WTC11 (cell line): ENCODE results near the gene PRKN. TPM values are rescaled to one million over a fixed set of nuclear protein-coding genes. Genes with fewer than 3 reads are reported as not detected.

Experiments
- ATAC-seq: fragments of 200-7000 bp; cut with Tn5 transposase; 2 replicates; pipeline ENCODE4 v1.10.0; 2021; ENCODE audit warnings: mild to moderate bottlenecking, moderate library complexity
- CTCF ChIA-PET: fragments of 300-600 bp; sonication (Branson Sonifier 250); formaldehyde crosslinking; loops from one replicate; lab custom pipeline; 2021; ENCODE audit warnings: antibody characterized with exemption; lab: Charles Lee
- POLR2A ChIA-PET: fragments of 350-600 bp; sonication (Branson Sonifier 250); formaldehyde crosslinking; loops from one replicate; lab custom pipeline; 2021; ENCODE audit warnings: antibody characterized with exemption; lab: Charles Lee
- DNase-seq: peaks from one replicate; pipeline ENCODE4 v3.0.0; 2021; ENCODE audit warnings: low spot score
- H3K27ac Mint-ChIP-seq: 2 replicates; pipeline ENCODE4 v1.8.0; 2021; ENCODE audit warnings: mixed read lengths
- H3K27me3 Mint-ChIP-seq: 2 replicates; pipeline ENCODE4 v1.8.0; 2021; ENCODE audit warnings: low read depth, mild to moderate bottlenecking, moderate library complexity, mixed read lengths
- H3K36me3 Mint-ChIP-seq: 2 replicates; pipeline ENCODE4 v1.8.0; 2021; ENCODE audit warnings: mixed read lengths
- H3K4me1 Mint-ChIP-seq: 2 replicates; pipeline ENCODE4 v1.8.0; 2022; ENCODE audit warnings: mixed read lengths
- H3K4me3 Mint-ChIP-seq: 2 replicates; pipeline ENCODE4 v1.8.0; 2021; ENCODE audit warnings: mild to moderate bottlenecking, moderate library complexity, mixed read lengths
- H3K9me3 Mint-ChIP-seq: 2 replicates; pipeline ENCODE4 v1.8.0; 2021; ENCODE audit warnings: mixed read lengths
- JAZF1 ChIP-seq: fragments of 250-450 bp; sonication (Bioruptor Pico); IDR thresholded peaks from 2 replicates; pipeline ENCODE4 v1.9.0; 2021; ENCODE audit warnings: moderate library complexity, mild to moderate bottlenecking, inconsistent platforms
- MYBL2 ChIP-seq: sonication (generic); formaldehyde crosslinking; IDR thresholded peaks from 2 replicates; pipeline ENCODE4 v1.8.1; 2023; ENCODE audit warnings: mild to moderate bottlenecking, moderate library complexity, missing genetic modification reagents
- NFATC4 ChIP-seq: fragments of 250-450 bp; sonication (Bioruptor Pico); IDR thresholded peaks from 2 replicates; pipeline ENCODE4 v1.9.0; 2021; ENCODE audit warnings: mild to moderate bottlenecking
- NR1H2 ChIP-seq: sonication (generic); formaldehyde crosslinking; IDR thresholded peaks from 2 replicates; pipeline ENCODE4 v1.9.0; 2021; ENCODE audit warnings: mild to moderate bottlenecking, moderate library complexity, missing genetic modification reagents
- NR3C1 ChIP-seq: sonication (generic); formaldehyde crosslinking; conservative IDR thresholded peaks from 2 replicates; pipeline ENCODE4 v1.8.1; 2023; ENCODE audit warnings: low read depth, mild to moderate bottlenecking, missing genetic modification reagents
- RELA ChIP-seq: sonication (generic); formaldehyde crosslinking; IDR thresholded peaks from 2 replicates; pipeline ENCODE4 v1.8.1; 2022; ENCODE audit warnings: missing genetic modification reagents, mild to moderate bottlenecking, borderline replicate concordance
- ZNF121 ChIP-seq: sonication (generic); formaldehyde crosslinking; IDR thresholded peaks from 2 replicates; pipeline ENCODE4 v1.8.0; 2023; ENCODE audit warnings: missing genetic modification reagents
- ZNF416 ChIP-seq: fragments of 250-450 bp; sonication (Bioruptor Pico); IDR thresholded peaks from 2 replicates; pipeline ENCODE4 v1.9.0; 2021; ENCODE audit warnings: mild to moderate bottlenecking, inconsistent platforms
- ZNF423 ChIP-seq: fragments of 250-450 bp; sonication (Bioruptor Pico); IDR thresholded peaks from 2 replicates; pipeline ENCODE4 v2.1.2; 2022; ENCODE audit warnings: mild to moderate bottlenecking, moderate library complexity
- total RNA-seq: library from RNA; stranded (reverse); gene quantifications from 3 replicates; pipeline ENCODE4 v1.2.3, GENCODE V29; 2021
- TF ChIP-seq, protein P1 (sequence below): fragments of 250-450 bp; sonication (Bioruptor Pico); IDR thresholded peaks from 2 replicates; pipeline ENCODE4 v1.9.0; 2021; ENCODE audit warnings: mild to moderate bottlenecking
- TF ChIP-seq, protein P2 (sequence below): fragments of 250-450 bp; sonication (Bioruptor Pico); IDR thresholded peaks from 2 replicates; pipeline ENCODE4 v1.9.0; 2021; ENCODE audit warnings: moderate library complexity, mild to moderate bottlenecking, inconsistent platforms, borderline replicate concordance
- TF ChIP-seq, protein P3 (sequence below): fragments of 250-450 bp; sonication (Bioruptor Pico); IDR thresholded peaks from 2 replicates; pipeline ENCODE4 v1.9.0; 2021; ENCODE audit warnings: mild to moderate bottlenecking
- TF ChIP-seq, protein P4 (sequence below): sonication (generic); formaldehyde crosslinking; IDR thresholded peaks from 2 replicates; pipeline ENCODE4 v1.8.0; 2022; ENCODE audit warnings: mild to moderate bottlenecking, missing genetic modification reagents
- TF ChIP-seq, protein P5 (sequence below): sonication (generic); formaldehyde crosslinking; IDR thresholded peaks from 2 replicates; pipeline ENCODE4 v1.8.0; 2023; ENCODE audit warnings: missing genetic modification reagents
- TF ChIP-seq, protein P6 (sequence below): fragments of 250-450 bp; sonication (Bioruptor Pico); IDR thresholded peaks from 2 replicates; pipeline ENCODE4 v1.9.0; 2021; ENCODE audit warnings: mild to moderate bottlenecking, borderline replicate concordance
- TF ChIP-seq, protein P7 (sequence below): sonication (generic); formaldehyde crosslinking; IDR thresholded peaks from 2 replicates; pipeline ENCODE4 v1.8.0; 2022; ENCODE audit warnings: mild to moderate bottlenecking, missing genetic modification reagents
- TF ChIP-seq, protein P8 (sequence below): sonication (generic); formaldehyde crosslinking; IDR thresholded peaks from 2 replicates; pipeline ENCODE4 v1.8.0; 2022; ENCODE audit warnings: mild to moderate bottlenecking, missing genetic modification reagents

Gene PRKN
- total RNA-seq, 1 experiment from 2014 or later: 0.59 TPM

DNA sequence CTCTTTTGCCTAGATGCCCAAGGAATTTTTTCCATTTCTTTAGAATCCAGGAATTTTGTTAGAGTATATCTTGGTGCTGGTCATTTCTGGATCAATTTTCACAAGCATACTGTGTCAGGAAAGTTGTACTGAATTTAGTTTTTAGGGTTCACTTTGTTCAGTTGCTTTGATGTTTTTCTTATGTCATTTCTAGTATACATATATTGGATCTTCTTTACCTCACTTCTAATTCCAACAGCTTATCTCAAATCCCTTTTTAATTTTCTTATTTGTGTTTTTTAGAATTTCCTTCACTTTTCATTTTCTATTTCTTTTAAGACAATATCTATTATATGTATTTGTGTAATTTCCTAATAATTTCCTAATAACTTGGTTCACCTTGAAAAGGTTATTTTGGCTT is 1172.7 kb downstream of the PRKN start:
- DNase-seq: no peak
- ATAC-seq: no peak
- H3K4me1 Mint-ChIP-seq: peaks cover 5% of the 10 kb centered on the region
- H3K4me3 Mint-ChIP-seq: no peak overlapping the region
- TF ChIP-seq NFATC4 (CRISPR knock-in tag) (no peak), NR3C1 (CRISPR knock-in tag) (no peak)
- POLR2A ChIA-PET: no interaction called here
- no peaks in the 10 kb centered on the region for H3K27me3 Mint-ChIP-seq
- H3K27ac Mint-ChIP-seq: no peak overlapping the region
- H3K36me3 Mint-ChIP-seq: peaks cover 16% of the 10 kb centered on the region
- CTCF ChIA-PET: no interaction called here
- peaks cover 34% of the 10 kb centered on the region for H3K9me3 Mint-ChIP-seq

DNA sequence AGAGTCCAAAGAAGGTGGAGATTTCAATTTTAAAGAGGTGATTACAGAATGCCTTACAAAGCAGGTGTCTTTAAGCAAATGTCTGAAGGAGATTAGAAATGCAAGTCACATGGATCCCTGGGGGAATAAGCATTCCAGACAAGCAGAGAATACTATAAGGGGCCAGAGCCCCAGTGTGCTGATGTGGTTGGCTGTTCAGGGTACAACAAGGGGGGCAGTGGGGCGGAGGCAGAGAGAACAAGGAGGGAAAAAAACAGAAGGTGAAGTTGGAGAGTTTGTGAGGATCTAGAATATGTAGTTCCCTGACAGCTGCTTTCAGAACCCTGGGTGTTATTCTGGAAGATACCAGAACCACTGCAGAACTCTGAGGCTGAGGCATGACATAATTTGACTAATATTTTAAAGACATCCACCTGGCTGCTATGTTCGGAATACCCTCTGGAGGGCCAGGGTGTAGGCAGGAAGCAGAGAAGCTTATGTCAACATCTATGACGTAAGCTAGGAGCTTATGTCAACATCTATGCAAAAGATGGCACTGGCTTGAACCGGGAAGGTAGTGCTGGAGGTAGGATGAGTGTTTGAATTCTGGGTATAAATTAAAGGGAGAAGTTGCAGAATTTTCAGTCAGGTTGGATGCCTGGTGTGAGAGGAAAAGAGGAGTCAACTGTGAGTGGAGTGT is 1177.5 kb downstream of the PRKN start:
- H3K4me3 Mint-ChIP-seq: no peak overlapping the region
- DNase-seq (no peak), ATAC-seq (peak; percentile 72)
- H3K4me1 Mint-ChIP-seq: peaks cover 26% of the 10 kb centered on the region
- TF ChIP-seq, protein P1, sequence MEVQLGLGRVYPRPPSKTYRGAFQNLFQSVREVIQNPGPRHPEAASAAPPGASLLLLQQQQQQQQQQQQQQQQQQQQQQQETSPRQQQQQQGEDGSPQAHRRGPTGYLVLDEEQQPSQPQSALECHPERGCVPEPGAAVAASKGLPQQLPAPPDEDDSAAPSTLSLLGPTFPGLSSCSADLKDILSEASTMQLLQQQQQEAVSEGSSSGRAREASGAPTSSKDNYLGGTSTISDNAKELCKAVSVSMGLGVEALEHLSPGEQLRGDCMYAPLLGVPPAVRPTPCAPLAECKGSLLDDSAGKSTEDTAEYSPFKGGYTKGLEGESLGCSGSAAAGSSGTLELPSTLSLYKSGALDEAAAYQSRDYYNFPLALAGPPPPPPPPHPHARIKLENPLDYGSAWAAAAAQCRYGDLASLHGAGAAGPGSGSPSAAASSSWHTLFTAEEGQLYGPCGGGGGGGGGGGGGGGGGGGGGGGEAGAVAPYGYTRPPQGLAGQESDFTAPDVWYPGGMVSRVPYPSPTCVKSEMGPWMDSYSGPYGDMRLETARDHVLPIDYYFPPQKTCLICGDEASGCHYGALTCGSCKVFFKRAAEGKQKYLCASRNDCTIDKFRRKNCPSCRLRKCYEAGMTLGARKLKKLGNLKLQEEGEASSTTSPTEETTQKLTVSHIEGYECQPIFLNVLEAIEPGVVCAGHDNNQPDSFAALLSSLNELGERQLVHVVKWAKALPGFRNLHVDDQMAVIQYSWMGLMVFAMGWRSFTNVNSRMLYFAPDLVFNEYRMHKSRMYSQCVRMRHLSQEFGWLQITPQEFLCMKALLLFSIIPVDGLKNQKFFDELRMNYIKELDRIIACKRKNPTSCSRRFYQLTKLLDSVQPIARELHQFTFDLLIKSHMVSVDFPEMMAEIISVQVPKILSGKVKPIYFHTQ (CRISPR knock-in tag): no peak
- no peak for TF ChIP-seq ZNF423 (CRISPR knock-in tag)
- TF ChIP-seq JAZF1 (CRISPR knock-in tag): no peak
- TF ChIP-seq, protein P2, sequence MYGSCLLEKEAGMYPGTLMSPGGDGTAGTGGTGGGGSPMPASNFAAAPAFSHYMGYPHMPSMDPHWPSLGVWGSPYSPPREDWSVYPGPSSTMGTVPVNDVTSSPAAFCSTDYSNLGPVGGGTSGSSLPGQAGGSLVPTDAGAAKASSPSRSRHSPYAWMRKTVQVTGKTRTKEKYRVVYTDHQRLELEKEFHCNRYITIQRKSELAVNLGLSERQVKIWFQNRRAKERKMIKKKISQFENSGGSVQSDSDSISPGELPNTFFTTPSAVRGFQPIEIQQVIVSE (CRISPR knock-in tag): no peak
- TF ChIP-seq ZNF416 (CRISPR knock-in tag): no peak
- no peak for TF ChIP-seq NR3C1 (CRISPR knock-in tag)
- no peak for TF ChIP-seq RELA (CRISPR knock-in tag)
- TF ChIP-seq NR1H2 (CRISPR knock-in tag): no peak
- TF ChIP-seq, protein P3, sequence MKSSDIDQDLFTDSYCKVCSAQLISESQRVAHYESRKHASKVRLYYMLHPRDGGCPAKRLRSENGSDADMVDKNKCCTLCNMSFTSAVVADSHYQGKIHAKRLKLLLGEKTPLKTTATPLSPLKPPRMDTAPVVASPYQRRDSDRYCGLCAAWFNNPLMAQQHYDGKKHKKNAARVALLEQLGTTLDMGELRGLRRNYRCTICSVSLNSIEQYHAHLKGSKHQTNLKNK (CRISPR knock-in tag): no peak
- TF ChIP-seq, protein P4, sequence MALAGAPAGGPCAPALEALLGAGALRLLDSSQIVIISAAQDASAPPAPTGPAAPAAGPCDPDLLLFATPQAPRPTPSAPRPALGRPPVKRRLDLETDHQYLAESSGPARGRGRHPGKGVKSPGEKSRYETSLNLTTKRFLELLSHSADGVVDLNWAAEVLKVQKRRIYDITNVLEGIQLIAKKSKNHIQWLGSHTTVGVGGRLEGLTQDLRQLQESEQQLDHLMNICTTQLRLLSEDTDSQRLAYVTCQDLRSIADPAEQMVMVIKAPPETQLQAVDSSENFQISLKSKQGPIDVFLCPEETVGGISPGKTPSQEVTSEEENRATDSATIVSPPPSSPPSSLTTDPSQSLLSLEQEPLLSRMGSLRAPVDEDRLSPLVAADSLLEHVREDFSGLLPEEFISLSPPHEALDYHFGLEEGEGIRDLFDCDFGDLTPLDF (CRISPR knock-in tag): no peak
- no peak for TF ChIP-seq NFATC4 (CRISPR knock-in tag)
- TF ChIP-seq, protein P5, sequence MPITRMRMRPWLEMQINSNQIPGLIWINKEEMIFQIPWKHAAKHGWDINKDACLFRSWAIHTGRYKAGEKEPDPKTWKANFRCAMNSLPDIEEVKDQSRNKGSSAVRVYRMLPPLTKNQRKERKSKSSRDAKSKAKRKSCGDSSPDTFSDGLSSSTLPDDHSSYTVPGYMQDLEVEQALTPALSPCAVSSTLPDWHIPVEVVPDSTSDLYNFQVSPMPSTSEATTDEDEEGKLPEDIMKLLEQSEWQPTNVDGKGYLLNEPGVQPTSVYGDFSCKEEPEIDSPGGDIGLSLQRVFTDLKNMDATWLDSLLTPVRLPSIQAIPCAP: no peak
- TF ChIP-seq, protein P6, sequence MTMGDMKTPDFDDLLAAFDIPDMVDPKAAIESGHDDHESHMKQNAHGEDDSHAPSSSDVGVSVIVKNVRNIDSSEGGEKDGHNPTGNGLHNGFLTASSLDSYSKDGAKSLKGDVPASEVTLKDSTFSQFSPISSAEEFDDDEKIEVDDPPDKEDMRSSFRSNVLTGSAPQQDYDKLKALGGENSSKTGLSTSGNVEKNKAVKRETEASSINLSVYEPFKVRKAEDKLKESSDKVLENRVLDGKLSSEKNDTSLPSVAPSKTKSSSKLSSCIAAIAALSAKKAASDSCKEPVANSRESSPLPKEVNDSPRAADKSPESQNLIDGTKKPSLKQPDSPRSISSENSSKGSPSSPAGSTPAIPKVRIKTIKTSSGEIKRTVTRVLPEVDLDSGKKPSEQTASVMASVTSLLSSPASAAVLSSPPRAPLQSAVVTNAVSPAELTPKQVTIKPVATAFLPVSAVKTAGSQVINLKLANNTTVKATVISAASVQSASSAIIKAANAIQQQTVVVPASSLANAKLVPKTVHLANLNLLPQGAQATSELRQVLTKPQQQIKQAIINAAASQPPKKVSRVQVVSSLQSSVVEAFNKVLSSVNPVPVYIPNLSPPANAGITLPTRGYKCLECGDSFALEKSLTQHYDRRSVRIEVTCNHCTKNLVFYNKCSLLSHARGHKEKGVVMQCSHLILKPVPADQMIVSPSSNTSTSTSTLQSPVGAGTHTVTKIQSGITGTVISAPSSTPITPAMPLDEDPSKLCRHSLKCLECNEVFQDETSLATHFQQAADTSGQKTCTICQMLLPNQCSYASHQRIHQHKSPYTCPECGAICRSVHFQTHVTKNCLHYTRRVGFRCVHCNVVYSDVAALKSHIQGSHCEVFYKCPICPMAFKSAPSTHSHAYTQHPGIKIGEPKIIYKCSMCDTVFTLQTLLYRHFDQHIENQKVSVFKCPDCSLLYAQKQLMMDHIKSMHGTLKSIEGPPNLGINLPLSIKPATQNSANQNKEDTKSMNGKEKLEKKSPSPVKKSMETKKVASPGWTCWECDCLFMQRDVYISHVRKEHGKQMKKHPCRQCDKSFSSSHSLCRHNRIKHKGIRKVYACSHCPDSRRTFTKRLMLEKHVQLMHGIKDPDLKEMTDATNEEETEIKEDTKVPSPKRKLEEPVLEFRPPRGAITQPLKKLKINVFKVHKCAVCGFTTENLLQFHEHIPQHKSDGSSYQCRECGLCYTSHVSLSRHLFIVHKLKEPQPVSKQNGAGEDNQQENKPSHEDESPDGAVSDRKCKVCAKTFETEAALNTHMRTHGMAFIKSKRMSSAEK (CRISPR knock-in tag): no peak
- TF ChIP-seq, protein P7, sequence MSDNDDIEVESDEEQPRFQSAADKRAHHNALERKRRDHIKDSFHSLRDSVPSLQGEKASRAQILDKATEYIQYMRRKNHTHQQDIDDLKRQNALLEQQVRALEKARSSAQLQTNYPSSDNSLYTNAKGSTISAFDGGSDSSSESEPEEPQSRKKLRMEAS: no peak
- no peak for TF ChIP-seq ZNF121 (CRISPR knock-in tag)
- TF ChIP-seq MYBL2 (CRISPR knock-in tag): no peak
- TF ChIP-seq, protein P8, sequence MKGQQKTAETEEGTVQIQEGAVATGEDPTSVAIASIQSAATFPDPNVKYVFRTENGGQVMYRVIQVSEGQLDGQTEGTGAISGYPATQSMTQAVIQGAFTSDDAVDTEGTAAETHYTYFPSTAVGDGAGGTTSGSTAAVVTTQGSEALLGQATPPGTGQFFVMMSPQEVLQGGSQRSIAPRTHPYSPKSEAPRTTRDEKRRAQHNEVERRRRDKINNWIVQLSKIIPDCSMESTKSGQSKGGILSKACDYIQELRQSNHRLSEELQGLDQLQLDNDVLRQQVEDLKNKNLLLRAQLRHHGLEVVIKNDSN (CRISPR knock-in tag): no peak
- peaks cover 11% of the 10 kb centered on the region for H3K36me3 Mint-ChIP-seq
- peaks cover 29% of the 10 kb centered on the region for H3K9me3 Mint-ChIP-seq
- no peak overlapping the region for H3K27ac Mint-ChIP-seq
- H3K27me3 Mint-ChIP-seq: no peaks in the 10 kb centered on the region
- POLR2A ChIA-PET: no interaction called here
- CTCF ChIA-PET: interaction anchor here (0.5 to 1.1 kb wide), 5 partner anchors 69 to 286 kb away, joined by 3 to 10 read pairs (median 3); no protein-coding TSS in a partner anchor
